T-cell (primary cell): ENCODE data around the gene ZNF362. TPM values are rescaled to one million over a fixed set of nuclear protein-coding genes. Genes with fewer than 3 reads are reported as not detected.
"Not testable (repeated sequence)": the region's sequence is repeated elsewhere in the genome, so short reads cannot be mapped to it uniquely, and the experiment has no call there.

Source experiments
- ATAC-seq, 4 experiments: fragments of 200-7000 bp in 3 of 4; fragments of 150-1000 bp in 1 of 4; cut with Tn5 transposase; replicated peaks in 1 of 4; 1 replicate in 3 of 4; 2 replicates in 1 of 4; pipeline ENCODE4 v1.10.0; 2021; ENCODE audit warnings: moderate library complexity in 3 of 4, mild to moderate bottlenecking in 2 of 4, moderate number of reproducible peaks in 1 of 4
- CTCF ChIA-PET, 2 donors: fragments of 300-600 bp; sonication (Branson Sonifier 250); formaldehyde crosslinking; loops; one replicate each; lab custom pipeline; 2022; ENCODE audit warnings: antibody characterized with exemption in 2 of 2; lab: Charles Lee
- POLR2A ChIA-PET, 2 donors: fragments of 300-600 bp; sonication (Branson Sonifier 250); formaldehyde crosslinking; loops; one replicate each; lab custom pipeline; 2022; ENCODE audit warnings: antibody characterized with exemption in 2 of 2; lab: Charles Lee
- DNase-seq, 35 experiments: peaks; one replicate each; pipeline versions ENCODE4 v3.0.0 to v3.0.0-alpha.2; 2013 to 2023
- H3K27ac ChIP-seq: one replicate; pipeline ENCODE4 v1.5.1; 2013; ENCODE audit warnings: low read length
- H3K27me3 ChIP-seq, 2 experiments: replicated peaks in 1 of 2; 1 replicate in 1 of 2; 2 replicates in 1 of 2; pipeline versions ENCODE4 v1.6.1 to v1.7.0; 2013; ENCODE audit warnings: low read length in 1 of 2, mixed read lengths in 1 of 2; ENCODE audit not compliant: control insufficient read depth in 2 of 2, insufficient read depth in 2 of 2; ENCODE audit errors: extremely low read depth in 1 of 2
- H3K36me3 ChIP-seq, 2 donors: 1 replicate in 1 of 2; 2 replicates in 1 of 2; pipeline versions ENCODE4 v1.6.1 to v1.7.0; 2013; ENCODE audit warnings: low read length in 1 of 2; ENCODE audit not compliant: control insufficient read depth in 2 of 2, insufficient read depth in 1 of 2; ENCODE audit errors: extremely low read depth in 1 of 2
- H3K4me1 ChIP-seq, 2 experiments: 1 replicate in 1 of 2; 2 replicates in 1 of 2; pipeline versions ENCODE4 v1.6.1 to v1.7.0; 2013; ENCODE audit warnings: low read length in 2 of 2, mixed read lengths in 1 of 2; ENCODE audit not compliant: insufficient read depth in 2 of 2, control insufficient read depth in 1 of 2; ENCODE audit errors: extremely low read depth in 1 of 2
- H3K4me3 ChIP-seq, 2 donors: 1 replicate in 1 of 2; 2 replicates in 1 of 2; pipeline versions ENCODE4 v1.5.1 to v1.7.0; 2013; ENCODE audit warnings: mild to moderate bottlenecking in 2 of 2, low read length in 1 of 2, moderate library complexity in 1 of 2; ENCODE audit not compliant: control insufficient read depth in 1 of 2; ENCODE audit errors: extremely low read depth in 1 of 2
- H3K9me3 ChIP-seq: 2 replicates; pipeline ENCODE4 v1.7.0; 2013
- H3K27ac Mint-ChIP-seq, 2 donors: one replicate each; pipeline ENCODE4 v1.8.0; 2020 to 2021; ENCODE audit warnings: mild to moderate bottlenecking in 2 of 2, mixed read lengths in 2 of 2
- H3K27me3 Mint-ChIP-seq, 2 donors: one replicate each; pipeline ENCODE4 v1.8.0; 2021 to 2022; ENCODE audit warnings: mixed read lengths in 2 of 2
- H3K36me3 Mint-ChIP-seq: one replicate; pipeline ENCODE4 v1.8.0; 2021; ENCODE audit warnings: mixed read lengths
- H3K4me1 Mint-ChIP-seq, 3 donors: one replicate each; pipeline ENCODE4 v1.8.0; 2020 to 2022; ENCODE audit warnings: mixed read lengths in 3 of 3, mild to moderate bottlenecking in 1 of 3
- H3K4me3 Mint-ChIP-seq, 3 donors: one replicate each; pipeline ENCODE4 v1.8.0; 2020 to 2022; ENCODE audit warnings: mild to moderate bottlenecking in 3 of 3, mixed read lengths in 3 of 3, moderate library complexity in 3 of 3
- H3K9me3 Mint-ChIP-seq, 3 donors: one replicate each; pipeline ENCODE4 v1.8.0; 2020 to 2022; ENCODE audit warnings: mixed read lengths in 3 of 3
- WGBS: methylation state at CpG from one replicate; pipeline ENCODE4 v1.1.5; 2013; ENCODE audit warnings: missing lambda C conversion rate; ENCODE audit not compliant: insufficient coverage; 5-methylcytosine and 5-hydroxymethylcytosine counted together
- total RNA-seq, 35 experiments: library from RNA in 6 of 35; stranded (reverse) in 6 of 35; fragments of 120-200 nt in 1 of 35; gene quantifications; one replicate each; pipeline versions ENCODE4 v1.2.1 to v1.2.4 and lab custom pipeline; 2013 to 2026

Gene ZNF362
- total RNA-seq, 5 donors from 2014 or later (not counting 1 experiment from before 2014, with no cell fraction given) = 22.9 to 31.4 (median 24.5) TPM

DNA sequence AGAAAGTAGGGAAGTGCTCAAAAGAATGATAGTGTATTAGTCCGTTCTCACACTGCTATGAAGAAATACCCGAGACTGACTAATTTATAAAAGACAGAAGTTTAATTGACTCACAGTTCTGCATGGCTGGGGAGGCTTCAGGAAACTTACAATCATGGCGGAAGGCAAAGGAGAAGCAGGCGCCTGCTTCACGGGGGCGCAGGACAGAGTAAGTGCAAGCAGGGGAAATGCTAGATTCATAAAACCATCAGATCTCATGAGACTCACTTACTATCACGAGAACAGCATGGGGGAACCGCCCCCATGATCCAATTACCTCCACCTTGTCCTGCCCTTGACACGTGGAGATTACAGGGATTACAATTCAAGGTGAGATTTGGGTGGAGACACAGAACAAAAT, 16.9 kb upstream of the ZNF362 start:
- DNase-seq, H3K4me3 Mint-ChIP-seq, H3K4me1 ChIP-seq, CTCF ChIA-PET, H3K9me3 Mint-ChIP-seq, ATAC-seq, H3K9me3 ChIP-seq, H3K4me1 Mint-ChIP-seq, H3K36me3 ChIP-seq, H3K27ac Mint-ChIP-seq, H3K36me3 Mint-ChIP-seq, H3K4me3 ChIP-seq, POLR2A ChIA-PET, H3K27ac ChIP-seq, H3K27me3 Mint-ChIP-seq: not testable (repeated sequence)
- 100% methylated on average over 1 of the region's 9 CpGs for WGBS
- peaks cover 0 to 13% of the 10 kb centered on the region in 2 experiments for H3K27me3 ChIP-seq

DNA sequence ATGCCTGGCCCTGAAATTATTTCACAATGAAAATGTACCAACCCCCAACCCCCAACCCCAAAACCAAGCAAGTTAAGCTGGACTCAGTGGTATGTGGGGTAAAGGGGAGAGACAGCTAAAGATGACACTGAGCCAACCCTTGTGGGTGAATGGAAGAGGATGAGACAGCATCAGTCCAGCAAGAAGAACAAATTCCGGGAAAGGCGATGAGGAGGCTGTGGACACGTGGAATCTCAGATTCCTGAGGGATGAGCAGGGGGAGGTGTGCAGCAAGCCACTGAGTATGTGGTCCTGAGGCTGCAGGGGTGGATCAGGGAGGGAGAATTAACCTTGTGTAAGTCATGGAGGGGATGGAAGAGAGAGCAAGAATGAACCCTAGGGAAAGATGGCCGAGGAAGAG, 14.4 kb upstream of the ZNF362 start:
- Histone ChIP-seq H3K4me3 (no peak overlapping the region), H3K36me3 (no peaks in the 10 kb centered on the region), H3K9me3 (no peaks in the 10 kb centered on the region), H3K27me3 (peaks cover 0 to 9% of the 10 kb centered on the region in 2 experiments), H3K27ac (no peak overlapping the region), H3K4me1 (peaks cover 0 to 6% of the 10 kb centered on the region in 2 experiments)
- 76% methylated on average over 4 of the region's 4 CpGs for WGBS
- Mint-ChIP-seq H3K27me3 (no peaks in the 10 kb centered on the region), H3K9me3 (no peaks in the 10 kb centered on the region), H3K27ac (no peak overlapping the region), H3K4me3 (no peak overlapping the region), H3K4me1 (peaks cover 5 to 8% (median 6%) of the 10 kb centered on the region in 3 donors), H3K36me3 (no peaks in the 10 kb centered on the region)
- DNase-seq (no peak), ATAC-seq (no peak)
- ChIA-PET CTCF (no interaction called here), POLR2A (no interaction called here)

DNA sequence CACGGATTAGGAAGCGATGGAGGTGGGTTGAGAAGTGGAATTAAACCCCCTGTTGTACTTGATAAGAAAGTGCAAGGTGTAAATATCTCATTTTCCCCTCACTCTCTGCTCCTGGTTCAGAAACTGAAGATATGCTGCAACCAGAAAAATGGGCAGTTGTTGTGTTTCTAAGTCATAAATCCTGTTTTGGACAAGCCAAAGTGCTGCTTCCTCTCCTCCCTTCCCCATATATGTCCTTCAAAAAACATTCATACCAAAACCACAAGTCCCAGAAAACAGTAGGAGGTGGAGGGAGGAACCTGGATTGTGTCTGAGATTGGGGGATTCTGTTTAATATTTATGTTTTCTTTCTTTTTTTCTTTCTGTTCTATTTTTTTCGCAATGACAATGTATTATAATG, 13.6 kb upstream of the ZNF362 start:
- H3K36me3 ChIP-seq = no peaks in the 10 kb centered on the region
- no peaks in the 10 kb centered on the region for H3K9me3 ChIP-seq
- H3K36me3 Mint-ChIP-seq = no peaks in the 10 kb centered on the region
- peaks cover 0 to 12% of the 10 kb centered on the region in 2 experiments for H3K27me3 ChIP-seq
- ChIA-PET POLR2A (no interaction called here), CTCF (no interaction called here)
- no peaks in the 10 kb centered on the region for H3K9me3 Mint-ChIP-seq
- H3K4me3 Mint-ChIP-seq = no peak overlapping the region
- no peak overlapping the region for H3K27ac Mint-ChIP-seq
- no CpG with 5 or more reads among the region's 3 CpGs for WGBS
- no peak for ATAC-seq
- no peak overlapping the region for H3K27ac ChIP-seq
- H3K27me3 Mint-ChIP-seq = no peaks in the 10 kb centered on the region
- H3K4me3 ChIP-seq = no peak overlapping the region
- peaks cover under 1 to 3% (median 1%) of the 10 kb centered on the region in 3 donors for H3K4me1 Mint-ChIP-seq
- peaks cover 0 to 3% of the 10 kb centered on the region in 2 experiments for H3K4me1 ChIP-seq
- DNase-seq = no peak

DNA sequence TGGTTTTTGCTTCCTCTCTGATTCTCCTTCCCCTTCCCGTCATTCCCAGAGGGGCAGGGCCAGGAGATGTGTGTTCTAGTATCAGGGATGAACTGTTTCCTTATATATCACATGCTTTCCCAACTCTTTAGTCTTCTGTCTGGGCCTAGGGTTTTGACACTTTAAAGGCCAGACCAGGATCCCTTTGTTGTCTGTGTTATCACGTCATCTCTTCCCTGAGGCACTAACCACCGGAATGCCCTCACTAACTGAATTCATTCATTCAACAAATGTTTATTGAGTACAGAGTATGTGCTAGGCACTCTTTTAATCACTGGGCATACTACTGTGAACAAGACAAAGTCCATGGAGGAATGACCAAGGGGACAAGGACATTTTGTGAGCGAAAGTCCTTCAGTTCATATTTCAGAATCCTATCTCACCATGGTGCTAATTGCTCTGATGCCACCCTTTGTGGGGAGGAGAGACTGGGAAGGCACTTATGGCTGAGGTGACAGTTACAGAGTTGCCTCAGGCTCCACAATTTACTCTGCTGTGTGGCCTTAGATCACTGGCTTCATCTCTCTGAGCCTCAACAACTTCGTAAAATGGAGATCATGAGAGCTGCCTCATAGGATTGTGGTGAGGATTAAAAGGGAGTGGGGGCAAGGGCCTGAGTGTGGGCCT, 12.0 kb upstream of the ZNF362 start:
- Mint-ChIP-seq H3K27me3 (peaks cover 12 to 13% of the 10 kb centered on the region in 2 donors), H3K27ac (no peak overlapping the region), H3K9me3 (no peaks in the 10 kb centered on the region), H3K36me3 (no peaks in the 10 kb centered on the region), H3K4me3 (no peak overlapping the region), H3K4me1 (no peaks in the 10 kb centered on the region)
- POLR2A ChIA-PET = no interaction called here
- Histone ChIP-seq H3K4me3 (no peak overlapping the region), H3K27me3 (peaks cover 0 to 16% of the 10 kb centered on the region in 2 experiments), H3K27ac (no peak overlapping the region), H3K36me3 (no peaks in the 10 kb centered on the region), H3K4me1 (no peaks in the 10 kb centered on the region), H3K9me3 (no peaks in the 10 kb centered on the region)
- ATAC-seq (no peak), DNase-seq (no peak)
- CTCF ChIA-PET = no interaction called here
- WGBS = 86% methylated on average over 1 of the region's 5 CpGs

DNA sequence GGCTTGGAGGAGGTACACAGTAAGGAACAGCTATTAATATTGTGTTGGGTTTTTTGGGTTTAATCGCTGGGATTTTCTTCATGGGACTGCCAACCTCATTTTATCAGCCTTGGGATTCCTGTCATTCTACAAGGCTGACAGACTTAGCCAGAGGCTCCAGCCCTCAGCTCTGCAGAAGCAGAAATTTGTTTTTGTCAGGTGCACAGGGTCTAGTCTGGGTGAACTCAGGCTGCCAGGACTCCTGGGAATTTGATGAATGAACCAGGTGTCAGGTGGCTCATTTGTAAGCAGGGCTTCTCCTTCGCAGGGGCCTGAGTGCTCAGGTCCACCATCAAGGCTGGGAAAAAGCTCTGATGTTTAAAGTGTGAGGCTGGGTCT, 11.5 kb upstream of the ZNF362 start:
- H3K4me3 Mint-ChIP-seq = no peak overlapping the region
- H3K4me1 Mint-ChIP-seq = no peaks in the 10 kb centered on the region
- H3K27ac Mint-ChIP-seq = no peak overlapping the region
- no peak for DNase-seq
- H3K9me3 ChIP-seq = no peaks in the 10 kb centered on the region
- CTCF ChIA-PET = no interaction called here
- H3K27ac ChIP-seq = no peak overlapping the region
- no peak for ATAC-seq
- no CpG with 5 or more reads among the region's 2 CpGs for whole genome bisulfite sequencing
- no peaks in the 10 kb centered on the region for H3K36me3 ChIP-seq
- peaks cover 13 to 16% of the 10 kb centered on the region in 2 donors for H3K27me3 Mint-ChIP-seq
- POLR2A ChIA-PET = no interaction called here
- H3K27me3 ChIP-seq = peaks cover 0 to 13% of the 10 kb centered on the region in 2 experiments
- H3K9me3 Mint-ChIP-seq = no peaks in the 10 kb centered on the region
- H3K4me1 ChIP-seq = no peaks in the 10 kb centered on the region
- no peaks in the 10 kb centered on the region for H3K36me3 Mint-ChIP-seq
- H3K4me3 ChIP-seq = no peak overlapping the region

DNA sequence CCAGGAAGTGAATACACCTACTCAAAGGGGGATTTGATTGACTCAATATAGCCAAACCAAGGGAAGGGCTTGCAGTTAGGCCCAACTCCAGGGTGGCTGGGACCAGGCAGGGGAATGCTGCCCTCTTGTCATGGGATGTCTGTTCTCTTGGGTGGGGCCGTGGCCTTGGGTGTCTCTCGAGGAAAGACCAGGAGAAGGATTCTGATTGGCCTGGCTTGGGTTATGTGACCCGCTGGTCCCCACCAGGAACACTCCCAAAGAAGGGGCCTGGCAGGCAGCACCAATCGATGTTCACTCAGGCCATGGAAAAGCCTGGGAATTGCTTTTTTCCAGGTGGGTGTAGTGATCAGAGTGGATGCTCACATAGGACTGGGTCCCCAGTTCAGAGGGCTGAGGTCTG, 10.1 kb upstream of the ZNF362 start:
- CTCF ChIA-PET = no interaction called here

More for the DNA sequence above, 10.1 kb upstream of the ZNF362 start:
- Histone ChIP-seq H3K27ac (no peak overlapping the region), H3K27me3 (peaks cover 0 to 13% of the 10 kb centered on the region in 2 experiments), H3K4me1 (no peaks in the 10 kb centered on the region), H3K9me3 (no peaks in the 10 kb centered on the region), H3K36me3 (no peaks in the 10 kb centered on the region), H3K4me3 (no peak overlapping the region)
- Mint-ChIP-seq H3K27ac (no peak overlapping the region), H3K9me3 (no peaks in the 10 kb centered on the region), H3K4me1 (no peaks in the 10 kb centered on the region), H3K36me3 (no peaks in the 10 kb centered on the region), H3K4me3 (no peak overlapping the region), H3K27me3 (peaks cover 16 to 21% of the 10 kb centered on the region in 2 donors)
- POLR2A ChIA-PET = no interaction called here
- 80% methylated on average over 3 of the region's 4 CpGs for WGBS
- no peak for ATAC-seq
- DNase-seq = no peak
